Lung (tissue), 12 donors: ENCODE data around the gene COL16A1. TPM values are rescaled to one million over a fixed set of nuclear protein-coding genes. Genes with fewer than 3 reads are reported as not detected.

Source experiments
- ATAC-seq: fragments of 200-7000 bp; cut with Tn5 transposase; one replicate; pipeline ENCODE4 v1.9.1; 2020; ENCODE audit warnings: moderate number of reproducible peaks; ENCODE audit not compliant: insufficient read depth, low FRiP score
- DNase-seq, 3 donors: peaks; one replicate each; pipeline ENCODE4 v3.0.0-alpha.2; 2013 to 2017
- H3K27ac ChIP-seq, 2 donors: one replicate each; pipeline ENCODE4 v1.5.1; 2013; ENCODE audit warnings: mild to moderate bottlenecking in 2 of 2, moderate library complexity in 2 of 2, control low read depth in 1 of 2, inconsistent platforms in 1 of 2, low read depth in 1 of 2, low read length in 1 of 2
- H3K27me3 ChIP-seq, 3 donors: one replicate each; pipeline ENCODE4 v1.5.1; 2013; ENCODE audit warnings: low read length in 2 of 3; ENCODE audit not compliant: control insufficient read depth in 3 of 3, insufficient read depth in 3 of 3
- H3K36me3 ChIP-seq, 4 donors: one replicate each; pipeline ENCODE4 v1.5.1; 2013; ENCODE audit warnings: low read length in 4 of 4, mild to moderate bottlenecking in 1 of 4, moderate library complexity in 1 of 4; ENCODE audit not compliant: control insufficient read depth in 4 of 4, insufficient read depth in 4 of 4
- H3K4me1 ChIP-seq, 5 donors: one replicate each; pipeline ENCODE4 v1.5.1; 2013; ENCODE audit warnings: low read length in 5 of 5, mild to moderate bottlenecking in 2 of 5, moderate library complexity in 1 of 5; ENCODE audit not compliant: control insufficient read depth in 5 of 5, insufficient read depth in 5 of 5
- H3K4me3 ChIP-seq: one replicate; pipeline ENCODE4 v1.5.1; 2013; ENCODE audit warnings: mild to moderate bottlenecking, control low read depth, moderate library complexity
- H3K9ac ChIP-seq, 2 donors: one replicate each; pipeline ENCODE4 v1.5.1; 2013; ENCODE audit warnings: low read length in 2 of 2, control low read depth in 1 of 2; ENCODE audit not compliant: insufficient read depth in 1 of 2
- H3K9me3 ChIP-seq, 4 donors: one replicate each; pipeline ENCODE4 v1.5.1; 2013; ENCODE audit warnings: low read length in 3 of 4, mild to moderate bottlenecking in 1 of 4, moderate library complexity in 1 of 4; ENCODE audit not compliant: control insufficient read depth in 4 of 4, insufficient read depth in 3 of 4
- CTCF ChIP-seq: IDR thresholded peaks from 2 replicates; pipeline ENCODE4 v1.5.1; 2012; ENCODE audit warnings: mild to moderate bottlenecking; ENCODE audit errors: control extremely low read depth, extremely low read depth
- WGBS, 2 donors: extraction: QIAGEN DNeasy Blood & Tissue Kit; methylation state at CpG; one replicate each; pipeline ENCODE4 v1.1.7; 2013; 5-methylcytosine and 5-hydroxymethylcytosine counted together
- polyA plus RNA-seq, 2 donors: library from polyadenylated mRNA; stranded (reverse); fragments of 200-250 nt; gene quantifications; one replicate each; pipeline ENCODE4 v1.2.1, GENCODE V29; 2013
- total RNA-seq, 2 donors: library from RNA; depleted of rRNA in 1 of 2; stranded (reverse); fragments of >200 nt in 1 of 2; gene quantifications; one replicate each; pipeline ENCODE4 v1.2.1, GENCODE V29; 2014 to 2021
- donor health status: control.
- donor health status: control.
- donor health status: Bipolar disorder and iron deficiency.
- donor health status: healthy.
- donor health status: DM: yes; HTN: yes; CAD: no.

Gene COL16A1
- total and polyA plus RNA-seq, 4 donors = 16.5 to 83.2 (median 43.3) TPM

DNA sequence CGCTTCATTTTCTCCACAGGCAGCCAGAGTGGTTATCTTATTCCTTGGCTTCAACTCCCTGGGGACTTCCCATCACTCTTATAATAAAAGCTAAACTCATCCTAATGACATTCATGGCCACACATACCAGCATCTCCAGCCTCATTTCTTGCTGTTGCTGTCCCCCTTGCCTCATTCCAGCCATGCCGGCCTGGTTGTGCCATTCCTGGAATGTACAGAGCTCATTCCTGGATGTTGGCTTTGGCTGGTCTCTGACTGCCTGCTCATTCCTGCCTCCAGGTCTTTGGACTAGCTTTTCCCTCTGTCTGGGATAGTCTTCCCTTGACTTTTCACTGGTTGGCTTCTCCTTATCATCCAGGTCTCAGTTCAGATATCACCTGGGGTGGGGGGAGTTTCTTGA lies 56.7 kb downstream of the COL16A1 start:
- no peak overlapping the region for H3K9ac ChIP-seq
- peaks cover 0 to 19% (median 15%) of the 10 kb centered on the region in 5 donors for H3K4me1 ChIP-seq
- H3K27ac ChIP-seq = no peak overlapping the region
- H3K36me3 ChIP-seq = peaks cover 0 to 5% (median 1%) of the 10 kb centered on the region in 4 donors
- DNase-seq (no peak), ATAC-seq (no peak)
- TF ChIP-seq CTCF = no peak
- no peaks in the 10 kb centered on the region for H3K27me3 ChIP-seq
- H3K4me3 ChIP-seq = no peak overlapping the region
- peaks cover 0 to 3% (median 0%) of the 10 kb centered on the region in 4 donors for H3K9me3 ChIP-seq
- WGBS, 2 donors = 81 to 82% methylated on average over 2 of the region's 2 CpGs

- TF ChIP-seq CTCF = no peak
- Histone ChIP-seq H3K9me3 (peaks cover 0 to 3% (median 0%) of the 10 kb centered on the region in 4 donors), H3K27me3 (no peaks in the 10 kb centered on the region), H3K4me1 (peaks cover 0 to 17% (median 15%) of the 10 kb centered on the region in 5 donors), H3K36me3 (peaks cover 0 to 3% (median under 1%) of the 10 kb centered on the region in 4 donors), H3K27ac (no peak overlapping the region), H3K9ac (no peak overlapping the region), H3K4me3 (no peak overlapping the region)
- WGBS, 2 donors = 97 to 98% methylated on average over 4 of the region's 4 CpGs
- no peak for ATAC-seq
- no peak for DNase-seq
Measured at GRCh38 chr1:31646259-31646960, 57.4 kb downstream of the COL16A1 start.

DNA sequence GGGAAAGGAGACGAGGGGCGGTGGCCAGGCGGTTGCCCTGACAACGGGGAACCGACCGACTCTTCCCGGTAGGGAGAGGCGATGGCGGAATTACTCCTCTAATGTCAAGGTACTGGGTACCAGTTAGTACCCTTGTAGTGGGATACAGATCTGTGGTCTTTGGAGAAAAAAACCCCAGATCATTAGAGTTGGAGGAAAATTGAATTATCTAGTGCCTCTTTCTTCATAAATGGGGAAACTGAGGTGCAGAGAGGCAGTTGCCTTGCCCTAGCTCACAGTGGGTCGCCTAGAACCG lies 58.6 kb downstream of the COL16A1 start:
- Histone ChIP-seq H3K9ac (peak overlapping the region; percentile 86 to 99), H3K36me3 (peaks cover 0 to 3% (median 0%) of the 10 kb centered on the region in 4 donors), H3K27ac (peak overlapping the region; percentile 94 to 95), H3K4me3 (peak overlapping the region; percentile 53), H3K9me3 (peaks cover 0 to 3% (median 0%) of the 10 kb centered on the region in 4 donors), H3K27me3 (no peaks in the 10 kb centered on the region), H3K4me1 (peaks cover 0 to 19% (median 15%) of the 10 kb centered on the region in 5 donors)
- no peak for TF ChIP-seq CTCF
- no peak for DNase-seq
- ATAC-seq = no peak
- 0 to 1% methylated on average over 11 of the region's 11 CpGs for WGBS, 2 donors
